ENCODE data around the gene CRYBA1. TPM values are rescaled to one million over a fixed set of nuclear protein-coding genes. Genes with fewer than 3 reads are reported as not detected.
"Not testable (repeated sequence)": the region's sequence is repeated elsewhere in the genome, so short reads cannot be mapped to it uniquely, and the experiment has no call there.

The CRYBA1 gene
- not detected for total RNA-seq
- long read RNA-seq, donor 1: 0 reads
- long read RNA-seq, donor 2, partial matches to known transcripts: 0 of 1 reads
- long read RNA-seq, donor 2, other reads (novel, unspliced or antisense): 1 of 1 reads

- no peak for DNase-seq (ENCODE audit: low spot score)
Observed at GRCh38 chr17:29246628-29247027, at the start of gene CRYBA1. CRYBA1 (plus strand) TSS chr17:29246859; CDS start chr17:29246864, 5 bp downstream.

GRCh38 chr17:29197516-29198272 is 49.0 kb upstream of the CRYBA1 start:
- intact Hi-C loops (cut with DNase I): no loop called here
- peak; percentile 44 for DNase-seq (ENCODE audit: low spot score)

More at GRCh38 chr17:29246628-29247027, at the start of gene CRYBA1:
- intact Hi-C loops (cut with DNase I): no loop called here

- intact Hi-C loops (cut with DNase I); DNase-seq (ENCODE audit: low spot score): not testable (repeated sequence)
Observed at GRCh38 chr17:29204068-29204804, 42.4 kb upstream of the CRYBA1 start.

- DNase-seq (ENCODE audit: low spot score): no peak
- intact Hi-C loops (cut with DNase I): no loop called here
Observed at GRCh38 chr17:29205047-29205446, 41.6 kb upstream of the CRYBA1 start.

- no peak for DNase-seq (ENCODE audit: low spot score)
- intact Hi-C loops (cut with DNase I): no loop called here
Observed at GRCh38 chr17:29207975-29208374, 38.7 kb upstream of the CRYBA1 start.

- no peak for DNase-seq (ENCODE audit: low spot score)
- intact Hi-C loops (cut with DNase I): no loop called here
Observed at GRCh38 chr17:29209073-29209472, 37.6 kb upstream of the CRYBA1 start.

- intact Hi-C loops (cut with DNase I): no loop called here
- DNase-seq (ENCODE audit: low spot score): no peak
Observed at GRCh38 chr17:29210879-29211278, 35.8 kb upstream of the CRYBA1 start.

- DNase-seq (ENCODE audit: low spot score): no peak
- intact Hi-C loops (cut with DNase I): no loop called here
Observed at GRCh38 chr17:29212094-29212631, 34.5 kb upstream of the CRYBA1 start.

- no peak for DNase-seq (ENCODE audit: low spot score)
- intact Hi-C loops (cut with DNase I): no loop called here
Observed at GRCh38 chr17:29212681-29213121, 34.0 kb upstream of the CRYBA1 start.

GRCh38 chr17:29214215-29215146 is 32.2 kb upstream of the CRYBA1 start:
- no peak for DNase-seq (ENCODE audit: low spot score)
- intact Hi-C loops (cut with DNase I): no loop called here

- DNase-seq (ENCODE audit: low spot score): no peak
- intact Hi-C loops (cut with DNase I): no loop called here
Observed at GRCh38 chr17:29215174-29215573, 31.5 kb upstream of the CRYBA1 start.

GRCh38 chr17:29215717-29216116 is 30.9 kb upstream of the CRYBA1 start:
- no peak for DNase-seq (ENCODE audit: low spot score)
- intact Hi-C loops (cut with DNase I): no loop called here

GRCh38 chr17:29216181-29216580 is 30.5 kb upstream of the CRYBA1 start:
- intact Hi-C loops (cut with DNase I): no loop called here
- no peak for DNase-seq (ENCODE audit: low spot score)

GRCh38 chr17:29216856-29217255 is 29.8 kb upstream of the CRYBA1 start:
- no peak for DNase-seq (ENCODE audit: low spot score)
- intact Hi-C loops (cut with DNase I): no loop called here

- DNase-seq (ENCODE audit: low spot score): peak; percentile 87
- intact Hi-C loops (cut with DNase I): loop anchor here (2.0 to 10.0 kb wide), 2 partner anchors 55 to 71 kb away; no protein-coding TSS in a partner anchor
Observed at GRCh38 chr17:29219378-29220047, 27.1 kb upstream of the CRYBA1 start.

GRCh38 chr17:29221338-29221737 is 25.3 kb upstream of the CRYBA1 start:
- intact Hi-C loops (cut with DNase I): loop anchor here in 1 of 2 donors (10.0 kb wide), 1 partner anchor 57 kb away; no protein-coding TSS in a partner anchor
- not testable (repeated sequence) for DNase-seq (ENCODE audit: low spot score)

GRCh38 chr17:29225396-29225795 is 21.3 kb upstream of the CRYBA1 start:
- intact Hi-C loops (cut with DNase I): loop anchor here in 1 of 2 donors (10.0 kb wide), 1 partner anchor 61 kb away; no protein-coding TSS in a partner anchor
- no peak for DNase-seq (ENCODE audit: low spot score)

GRCh38 chr17:29233301-29233700 is 13.4 kb upstream of the CRYBA1 start:
- intact Hi-C loops (cut with DNase I): no loop called here
- DNase-seq (ENCODE audit: low spot score): no peak
